ENCODE results near the gene MT3.

GRCh38 chr16:56549161-56549560, 40.2 kb upstream of the MT3 start:
- no peak for TF ChIP-seq EZH2 (IDR thresholded peaks at IDR 0.05; ENCODE audit: insufficient read depth, poor library complexity, severe bottlenecking)
- no peak for TF ChIP-seq EZH2phosphoT487 (IDR thresholded peaks at IDR 0.05; ENCODE audit: insufficient read depth, low read depth)

Measured in GM23248 (cell line).